SK-N-SH (cell line): Measurements from ENCODE around the gene IPO11. TPM values are rescaled to one million over a fixed set of nuclear protein-coding genes. Genes with fewer than 3 reads are reported as not detected.

ENCODE experiments used
- CTCF ChIA-PET: fragments of 300-600, 350-600 bp; formaldehyde crosslinking; extraction: SDS; loops from one replicate; lab custom pipeline; 2021; lab: Yijun Ruan, JAX
- POLR2A ChIA-PET: fragments of 350-600 bp; sonication (Branson Sonifier 250); formaldehyde crosslinking; extraction: SDS; loops from one replicate; lab custom pipeline; 2020; ENCODE audit warnings: antibody characterized with exemption, inconsistent platforms; lab: Yijun Ruan, JAX
- DNase-seq: peaks from one replicate; pipeline ENCODE4 v3.0.0; 2012
- H2AFZ ChIP-seq: fragments of 200-600 bp; sonication (generic); 2 replicates; pipeline ENCODE4 v1.8.1; 2016; ENCODE audit warnings: antibody characterized with exemption, mild to moderate bottlenecking, low read depth
- H3F3A ChIP-seq: fragments of 200-600 bp; sonication (generic); replicated peaks from 2 replicates; pipeline ENCODE3; 2016; ENCODE audit warnings: antibody characterized with exemption, mild to moderate bottlenecking; ENCODE audit not compliant: insufficient read depth
- H3K27ac ChIP-seq, 2 experiments: fragments of 200-500 bp in 1 of 2; fragments of 200-600 bp in 1 of 2; sonication (Bioruptor generic) in 1 of 2; sonication (generic), shearing (Covaris generic) in 1 of 2; 2 replicates each; pipeline versions ENCODE4 v1.5.1 to v1.6.1; 2014 to 2016; ENCODE audit warnings: low read depth in 2 of 2, inconsistent platforms in 1 of 2, low read length in 1 of 2, mild to moderate bottlenecking in 1 of 2, mixed read lengths in 1 of 2
- H3K27me3 ChIP-seq: fragments of 200-600 bp; sonication (generic), shearing (Covaris generic); 2 replicates; pipeline ENCODE4 v1.6.1; 2016; ENCODE audit warnings: mixed run types; ENCODE audit not compliant: insufficient read depth
- H3K36me3 ChIP-seq, 2 experiments: fragments of 200-500 bp in 1 of 2; fragments of 200-600 bp in 1 of 2; sonication (Bioruptor generic) in 1 of 2; sonication (generic) in 1 of 2; replicated peaks in 1 of 2; 2 replicates each; pipeline versions ENCODE3 to v1.5.1; 2014 to 2016; ENCODE audit warnings: low read length in 1 of 2, mild to moderate bottlenecking in 1 of 2; ENCODE audit not compliant: insufficient read depth in 2 of 2, control insufficient read depth in 1 of 2
- H3K4me1 ChIP-seq, 2 experiments: fragments of 200-500 bp in 1 of 2; fragments of 200-600 bp in 1 of 2; sonication (Bioruptor generic) in 1 of 2; sonication (generic), shearing (Covaris generic) in 1 of 2; 2 replicates each; pipeline versions ENCODE4 v1.5.1 to v1.6.1; 2014 to 2016; ENCODE audit warnings: low read depth in 1 of 2, low read length in 1 of 2, mixed run types in 1 of 2; ENCODE audit not compliant: insufficient read depth in 2 of 2, control insufficient read depth in 1 of 2
- H3K4me2 ChIP-seq: fragments of 200-600 bp; sonication (generic), shearing (Covaris generic); 2 replicates; pipeline ENCODE4 v1.6.1; 2017; ENCODE audit warnings: mixed run types
- H3K4me3 ChIP-seq, 2 experiments: fragments of 200-500 bp in 1 of 2; fragments of 200-600 bp in 1 of 2; sonication (Bioruptor generic) in 1 of 2; sonication (generic), shearing (Covaris generic) in 1 of 2; 2 replicates each; pipeline versions ENCODE4 v1.5.1 to v1.8.1; 2014 to 2016; ENCODE audit warnings: low read depth in 2 of 2, inconsistent platforms in 1 of 2, low read length in 1 of 2, mild to moderate bottlenecking in 1 of 2, mixed read lengths in 1 of 2, moderate library complexity in 1 of 2
- H3K79me2 ChIP-seq: fragments of 200-600 bp; sonication (generic); 2 replicates; pipeline ENCODE4 v1.8.1; 2017; ENCODE audit warnings: mild to moderate bottlenecking; ENCODE audit not compliant: insufficient read depth
- H3K9ac ChIP-seq: fragments of 200-600 bp; sonication (generic); 2 replicates; pipeline ENCODE4 v1.6.1; 2017; ENCODE audit warnings: mixed run types
- H3K9me2 ChIP-seq: fragments of 200-600 bp; sonication (generic); 2 replicates; pipeline ENCODE4 v1.6.1; 2017; ENCODE audit warnings: mixed run types
- H3K9me3 ChIP-seq: fragments of 200-600 bp; sonication (generic); 2 replicates; pipeline ENCODE4 v1.6.1; 2017; ENCODE audit warnings: mixed run types, mild to moderate bottlenecking, moderate library complexity
- H4K20me1 ChIP-seq: fragments of 200-600 bp; sonication (generic); 2 replicates; pipeline ENCODE4 v1.6.1; 2017; ENCODE audit warnings: mild to moderate bottlenecking, mixed run types; ENCODE audit not compliant: insufficient read depth
- CTCF ChIP-seq: fragments of 200-600 bp; sonication (generic); IDR thresholded peaks from 2 replicates; pipeline ENCODE4 v1.6.1; 2017; ENCODE audit warnings: antibody characterized with exemption, mild to moderate bottlenecking, moderate library complexity
- FOSL2 ChIP-seq: IDR thresholded peaks from 2 replicates; pipeline ENCODE4 v1.4.0; 2012; ENCODE audit warnings: low read depth, mild to moderate bottlenecking, moderate library complexity, borderline replicate concordance
- FOXM1 ChIP-seq: IDR thresholded peaks from 2 replicates; pipeline ENCODE4 v1.4.0; 2012; ENCODE audit warnings: low read depth, mild to moderate bottlenecking
- GABPA ChIP-seq: IDR thresholded peaks from 2 replicates; pipeline ENCODE4 v1.4.0; 2012; ENCODE audit warnings: low read depth, mild to moderate bottlenecking
- JUND ChIP-seq: IDR thresholded peaks from 2 replicates; pipeline ENCODE4 v1.4.0; 2012
- MXI1 ChIP-seq: IDR thresholded peaks from 2 replicates; pipeline ENCODE4 v1.6.1; 2012; ENCODE audit warnings: mild to moderate bottlenecking, low read depth, low read length, improper control_type of control experiment
- RFX5 ChIP-seq: IDR thresholded peaks from 2 replicates; pipeline ENCODE4 v1.6.1; 2012; ENCODE audit warnings: mild to moderate bottlenecking, improper control_type of control experiment, low read length
- RXRA ChIP-seq: IDR thresholded peaks from 2 replicates; pipeline ENCODE4 v1.4.0; 2012; ENCODE audit warnings: low read depth, mild to moderate bottlenecking, borderline replicate concordance
- TCF12 ChIP-seq: IDR thresholded peaks from 2 replicates; pipeline ENCODE4 v1.4.0; 2012
- TEAD4 ChIP-seq: IDR thresholded peaks from 2 replicates; pipeline ENCODE4 v1.4.0; 2012; ENCODE audit warnings: mild to moderate bottlenecking, borderline replicate concordance; ENCODE audit not compliant: insufficient read depth
- WGBS: methylation state at CpG from one replicate; pipeline ENCODE4 v1.1.6; 2017; ENCODE audit warnings: low lambda C conversion rate; 5-methylcytosine and 5-hydroxymethylcytosine counted together
- polyA plus RNA-seq, 3 experiments: library from polyadenylated mRNA; depleted of rRNA; stranded (reverse); fragments of >200 nt; gene quantifications; 2 replicates each; pipeline ENCODE4 v1.2.3, GENCODE V29; 2012
- TF ChIP-seq, protein P1 (sequence below): IDR thresholded peaks from 2 replicates; pipeline ENCODE4; 2012

The IPO11 gene
- polyA plus RNA-seq, 1 of the 3 experiments (the other 2 are of a cell fraction), result 8.1 TPM

GRCh38 chr5:62585751-62586150 is 173.2 kb downstream of the IPO11 start:
- TF ChIP-seq FOSL2 (peak; percentile 42; the same call in 1 of the 2 replicates), RFX5 (no peak), TCF12 (peak; percentile 11; the same call in 1 of the 2 replicates), JUND (peak; percentile 18; the same call in 1 of the 2 replicates), TEAD4 (no peak)
- TF ChIP-seq, protein P1, sequence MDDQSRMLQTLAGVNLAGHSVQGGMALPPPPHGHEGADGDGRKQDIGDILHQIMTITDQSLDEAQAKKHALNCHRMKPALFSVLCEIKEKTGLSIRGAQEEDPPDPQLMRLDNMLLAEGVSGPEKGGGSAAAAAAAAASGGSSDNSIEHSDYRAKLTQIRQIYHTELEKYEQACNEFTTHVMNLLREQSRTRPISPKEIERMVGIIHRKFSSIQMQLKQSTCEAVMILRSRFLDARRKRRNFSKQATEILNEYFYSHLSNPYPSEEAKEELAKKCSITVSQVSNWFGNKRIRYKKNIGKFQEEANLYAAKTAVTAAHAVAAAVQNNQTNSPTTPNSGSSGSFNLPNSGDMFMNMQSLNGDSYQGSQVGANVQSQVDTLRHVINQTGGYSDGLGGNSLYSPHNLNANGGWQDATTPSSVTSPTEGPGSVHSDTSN, result 0 out of 2 replicates have a peak, but pooled peaks have one; percentile 15
- H3K9me2 ChIP-seq, result no peaks in the 10 kb centered on the region
- H3K27me3 ChIP-seq, result no peaks in the 10 kb centered on the region
- no peak overlapping the region for H3K4me2 ChIP-seq
- H4K20me1 ChIP-seq, result no peaks in the 10 kb centered on the region
- no peak overlapping the region for H3K9ac ChIP-seq
- DNase-seq, result no peak
- H3K4me1 ChIP-seq, result peaks cover 0 to 7% of the 10 kb centered on the region in 2 experiments; a peak in 2 of 4 replicates
- H3K79me2 ChIP-seq, result no peaks in the 10 kb centered on the region
- peaks cover 8 to 9% of the 10 kb centered on the region in 2 experiments for H3K36me3 ChIP-seq
- CTCF ChIA-PET, result interaction anchor here (1.1 kb wide), 2 partner anchors 21 to 125 kb away, joined by 3 to 5 read pairs; no protein-coding TSS in a partner anchor
- no peak overlapping the region for H2AFZ ChIP-seq
- H3K4me3 ChIP-seq, result no peak overlapping the region
- no peak overlapping the region for H3K27ac ChIP-seq
- peaks cover 5% of the 10 kb centered on the region for H3F3A ChIP-seq
- no peaks in the 10 kb centered on the region for H3K9me3 ChIP-seq
- POLR2A ChIA-PET, result no interaction called here

GRCh38 chr5:62587737-62588136 is 175.2 kb downstream of the IPO11 start:
- Histone ChIP-seq H3K9ac (no peak overlapping the region), H3K4me3 (no peak overlapping the region), H3K36me3 (peaks cover 0 to 4% of the 10 kb centered on the region in 2 experiments), H2AFZ (no peak overlapping the region), H3K9me3 (no peaks in the 10 kb centered on the region), H3K4me2 (no peak overlapping the region), H4K20me1 (no peaks in the 10 kb centered on the region), H3K79me2 (no peaks in the 10 kb centered on the region), H3K9me2 (no peaks in the 10 kb centered on the region), H3F3A (peaks cover 4% of the 10 kb centered on the region), H3K27ac (no peak overlapping the region), H3K4me1 (peaks cover 0 to 7% of the 10 kb centered on the region in 2 experiments; a peak in 2 of 4 replicates), H3K27me3 (no peaks in the 10 kb centered on the region)
- ChIA-PET CTCF (no interaction called here), POLR2A (no interaction called here)
- TF ChIP-seq FOSL2 (no peak), RXRA (no peak), CTCF (no peak), GABPA (no peak), FOXM1 (no peak), TEAD4 (no peak), MXI1 (no peak)
- WGBS, result 78% methylated on average over 1 of the region's 3 CpGs
- DNase-seq, result no peak
